ENCODE measurements around the gene TYSND1.
"Not testable (repeated sequence)": the region's sequence is repeated elsewhere in the genome, so short reads cannot be mapped to it uniquely, and the experiment has no call there.

The TYSND1 gene, protein sequence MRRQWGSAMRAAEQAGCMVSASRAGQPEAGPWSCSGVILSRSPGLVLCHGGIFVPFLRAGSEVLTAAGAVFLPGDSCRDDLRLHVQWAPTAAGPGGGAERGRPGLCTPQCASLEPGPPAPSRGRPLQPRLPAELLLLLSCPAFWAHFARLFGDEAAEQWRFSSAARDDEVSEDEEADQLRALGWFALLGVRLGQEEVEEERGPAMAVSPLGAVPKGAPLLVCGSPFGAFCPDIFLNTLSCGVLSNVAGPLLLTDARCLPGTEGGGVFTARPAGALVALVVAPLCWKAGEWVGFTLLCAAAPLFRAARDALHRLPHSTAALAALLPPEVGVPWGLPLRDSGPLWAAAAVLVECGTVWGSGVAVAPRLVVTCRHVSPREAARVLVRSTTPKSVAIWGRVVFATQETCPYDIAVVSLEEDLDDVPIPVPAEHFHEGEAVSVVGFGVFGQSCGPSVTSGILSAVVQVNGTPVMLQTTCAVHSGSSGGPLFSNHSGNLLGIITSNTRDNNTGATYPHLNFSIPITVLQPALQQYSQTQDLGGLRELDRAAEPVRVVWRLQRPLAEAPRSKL

DNA sequence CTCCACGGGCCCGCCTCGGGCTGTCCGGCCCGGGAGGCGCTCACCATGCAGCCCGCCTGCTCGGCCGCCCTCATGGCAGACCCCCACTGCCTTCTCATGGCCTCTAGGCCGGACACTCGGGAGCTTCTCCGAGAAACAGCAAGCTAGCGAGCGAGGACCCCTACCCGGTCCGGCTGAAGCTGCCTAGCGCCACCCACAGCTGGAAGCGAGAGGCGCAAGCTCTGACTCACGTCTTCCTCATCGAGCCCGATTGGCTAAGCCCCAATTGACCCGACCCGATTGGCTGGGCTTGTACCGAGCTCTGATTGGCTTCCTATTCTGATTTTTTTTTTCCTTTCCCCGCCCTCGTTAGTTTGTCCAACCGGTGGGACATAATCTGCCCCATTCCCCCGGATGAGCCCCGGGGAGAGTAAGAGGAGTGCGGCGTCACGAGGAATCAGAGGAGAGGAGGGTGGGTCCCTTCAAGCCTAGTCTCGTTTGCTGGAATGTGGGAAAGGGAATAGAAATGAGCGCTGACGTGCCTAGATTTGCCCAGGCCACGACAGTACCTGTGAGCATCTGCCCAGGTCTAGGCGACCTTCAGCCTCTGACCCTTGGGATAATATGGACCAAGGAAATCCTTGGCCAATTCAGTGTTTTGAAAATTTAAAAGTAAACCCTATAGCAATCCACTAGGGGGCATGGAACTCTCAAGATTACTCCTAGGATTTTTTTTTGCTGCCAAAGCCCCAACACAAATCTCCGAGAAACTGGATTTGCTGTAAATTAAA, at the start of gene TYSND1:
TYSND1 (minus strand) TSS at position 212 of the 770 bp plus-strand sequence; CDS start at position 98, 114 bp downstream.
- Histone ChIP-seq H3K4me1 (ENCODE audit: control insufficient read depth, insufficient read depth, low read length) (peaks cover 9% of the 10 kb centered on the region), H3K27me3 (ENCODE audit: control insufficient read depth, insufficient read depth, low read length) (no peaks in the 10 kb centered on the region), H3K36me3 (ENCODE audit: control insufficient read depth, insufficient read depth, low read length) (peaks cover 5% of the 10 kb centered on the region)

DNA sequence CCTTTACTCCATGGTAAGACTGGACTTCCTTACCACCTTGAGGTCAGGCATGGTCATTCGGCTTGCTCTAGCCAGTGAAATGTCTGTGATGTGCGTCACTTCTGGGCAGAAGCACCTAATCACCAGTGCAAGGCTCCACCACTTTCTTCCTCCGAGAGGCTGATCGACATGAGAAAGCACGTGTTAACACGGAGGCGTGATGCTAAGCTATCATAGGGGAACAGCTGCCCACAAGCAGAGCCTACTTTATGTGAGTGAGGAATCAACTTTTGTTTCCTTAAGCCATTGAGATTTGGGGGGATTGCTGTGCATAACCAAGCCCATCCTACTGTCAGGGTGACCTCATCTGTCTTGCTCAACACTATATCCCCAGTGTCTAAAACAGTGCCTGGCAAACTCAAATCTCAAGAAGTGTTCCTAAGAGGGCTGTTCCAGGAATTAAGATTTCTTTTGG, 46.9 kb upstream of the TYSND1 start:
- Histone ChIP-seq H3K27ac (ENCODE audit: low read depth, low read length) (no peak overlapping the region), H3K36me3 (ENCODE audit: control insufficient read depth, insufficient read depth, low read length) (peaks cover 2% of the 10 kb centered on the region), H3K4me1 (ENCODE audit: control insufficient read depth, insufficient read depth, low read length) (no peaks in the 10 kb centered on the region), H3K27me3 (ENCODE audit: control insufficient read depth, insufficient read depth, low read length) (no peaks in the 10 kb centered on the region), H3K9ac (ENCODE audit: low read length) (no peak overlapping the region), H3K4me3 (ENCODE audit: low read length) (no peak overlapping the region)

More for the DNA sequence above, at the start of gene TYSND1:
- Histone ChIP-seq H3K9ac (ENCODE audit: low read length) (peak within 1 kb of the TSS; percentile 57), H3K4me3 (ENCODE audit: low read length) (peak within 1 kb of the TSS; percentile 95), H3K27ac (ENCODE audit: low read depth, low read length) (peak within 1 kb of the TSS; percentile 68)

DNA sequence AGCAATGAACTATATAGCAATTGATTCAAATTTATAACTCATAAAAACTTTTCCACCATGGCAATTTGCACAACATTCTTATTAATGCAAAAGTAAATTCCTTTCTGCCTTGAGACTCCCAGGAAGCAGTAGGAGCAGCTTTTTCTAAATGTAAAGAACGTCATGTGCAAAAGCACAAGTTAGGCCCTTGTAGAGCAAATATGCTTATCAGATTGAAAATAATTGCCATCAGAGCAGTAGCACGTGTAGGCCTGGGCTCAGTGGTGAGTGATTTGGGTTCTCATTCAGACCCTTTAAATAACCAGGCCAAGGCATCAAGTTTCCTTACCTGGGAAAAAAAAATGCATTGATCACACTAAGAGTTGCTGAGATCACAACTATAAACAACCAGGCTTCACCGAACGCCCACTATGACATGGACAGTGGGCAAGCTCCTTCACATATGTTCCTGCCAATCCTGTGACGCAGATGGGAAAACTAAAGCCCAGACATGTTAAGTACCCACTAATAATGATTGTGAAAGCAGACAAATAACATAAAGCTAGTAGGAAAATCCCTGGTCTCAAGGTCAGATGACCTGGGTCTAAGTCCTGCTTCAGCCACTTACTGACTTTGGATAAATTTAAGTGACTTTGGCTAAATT, 45.9 kb upstream of the TYSND1 start:
- Histone ChIP-seq H3K4me1 (ENCODE audit: control insufficient read depth, insufficient read depth, low read length) (no peaks in the 10 kb centered on the region), H3K27ac (ENCODE audit: low read depth, low read length) (no peak overlapping the region), H3K36me3 (ENCODE audit: control insufficient read depth, insufficient read depth, low read length) (no peaks in the 10 kb centered on the region), H3K9ac (ENCODE audit: low read length) (no peak overlapping the region), H3K4me3 (ENCODE audit: low read length) (no peak overlapping the region), H3K27me3 (ENCODE audit: control insufficient read depth, insufficient read depth, low read length) (no peaks in the 10 kb centered on the region)

DNA sequence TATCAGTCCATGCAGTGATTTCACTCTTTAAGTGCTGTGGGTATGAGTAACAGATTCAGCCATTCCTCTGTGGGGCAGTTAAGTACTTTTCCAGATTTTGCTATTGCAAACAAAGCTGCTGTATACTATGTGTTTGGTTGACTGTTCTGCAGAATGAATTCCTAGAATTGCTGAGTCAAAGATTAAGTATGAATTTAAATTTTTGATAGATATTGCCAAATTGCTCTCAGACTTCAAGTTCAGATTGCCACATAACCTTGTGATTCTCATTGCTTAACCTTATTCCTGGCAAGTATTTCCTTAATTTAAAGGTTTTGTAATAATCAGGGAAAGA, 45.4 kb upstream of the TYSND1 start:
- no peak overlapping the region for H3K27ac ChIP-seq (ENCODE audit: low read depth, low read length)
- no peaks in the 10 kb centered on the region for H3K36me3 ChIP-seq (ENCODE audit: control insufficient read depth, insufficient read depth, low read length)
- no peaks in the 10 kb centered on the region for H3K4me1 ChIP-seq (ENCODE audit: control insufficient read depth, insufficient read depth, low read length)
- H3K27me3 ChIP-seq (ENCODE audit: control insufficient read depth, insufficient read depth, low read length), result no peaks in the 10 kb centered on the region
- no peak overlapping the region for H3K9ac ChIP-seq (ENCODE audit: low read length)
- no peak overlapping the region for H3K4me3 ChIP-seq (ENCODE audit: low read length)

DNA sequence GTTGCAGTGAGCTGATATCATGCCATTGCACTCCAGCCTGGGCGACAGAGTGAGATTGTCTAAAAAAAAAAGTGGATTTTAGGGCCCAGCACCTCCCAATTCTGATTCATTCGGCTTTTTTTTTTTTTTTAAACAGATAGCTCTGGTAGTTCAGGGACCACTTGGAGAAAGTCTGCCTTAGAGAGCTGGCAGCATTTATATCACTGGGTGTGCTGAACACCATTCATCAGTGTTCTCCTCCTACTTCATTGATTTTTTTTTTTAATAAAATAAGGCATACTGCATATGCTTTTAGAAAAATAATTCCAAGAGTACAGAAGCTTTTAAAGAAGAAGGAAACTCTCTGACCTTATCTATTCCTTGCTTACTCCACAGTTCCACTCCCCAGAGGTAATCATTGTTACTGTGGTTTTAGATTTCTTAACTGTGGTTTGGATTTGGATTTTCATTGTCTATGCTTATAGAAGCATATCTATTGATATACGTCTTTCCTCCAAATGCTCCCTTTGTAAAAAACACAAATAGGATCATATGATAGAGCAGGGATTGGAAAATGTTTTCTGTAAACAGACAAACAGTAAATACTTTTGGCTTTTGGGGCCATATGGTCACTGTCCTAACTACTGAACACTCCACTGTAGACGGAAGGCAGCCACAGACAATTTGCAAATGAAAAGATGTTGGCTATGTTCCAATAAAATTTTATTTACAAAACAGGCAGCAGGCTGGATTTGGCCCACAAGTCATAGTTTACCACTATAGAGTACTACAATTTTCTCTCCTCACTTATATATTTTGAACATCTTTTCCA, 44.9 kb upstream of the TYSND1 start:
- Histone ChIP-seq H3K4me3 (ENCODE audit: low read length) (no peak overlapping the region), H3K9ac (ENCODE audit: low read length) (no peak overlapping the region), H3K27ac (ENCODE audit: low read depth, low read length) (no peak overlapping the region), H3K27me3 (ENCODE audit: control insufficient read depth, insufficient read depth, low read length) (no peaks in the 10 kb centered on the region), H3K4me1 (ENCODE audit: control insufficient read depth, insufficient read depth, low read length) (no peaks in the 10 kb centered on the region), H3K36me3 (ENCODE audit: control insufficient read depth, insufficient read depth, low read length) (no peaks in the 10 kb centered on the region)

DNA sequence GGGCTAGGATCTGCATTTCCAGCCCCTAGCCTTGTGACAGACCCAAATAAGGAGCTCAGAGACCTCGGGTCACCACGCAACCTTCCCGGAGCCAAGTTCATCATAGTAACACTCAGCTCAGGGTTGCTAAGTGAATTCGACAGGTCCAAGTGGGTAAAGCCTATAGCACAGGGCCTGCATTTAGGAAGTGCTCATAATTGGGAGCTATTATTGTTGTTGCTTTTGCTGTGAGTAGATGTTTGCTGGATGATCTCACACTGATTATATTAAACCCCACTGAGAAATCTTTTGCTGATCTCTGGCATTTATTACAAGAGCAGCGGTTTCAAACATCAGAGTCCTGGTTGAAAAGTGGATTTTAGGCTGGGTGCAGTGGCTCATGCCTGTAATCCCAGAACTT, 44.1 kb upstream of the TYSND1 start:
- Histone ChIP-seq H3K4me1 (ENCODE audit: control insufficient read depth, insufficient read depth, low read length) (no peaks in the 10 kb centered on the region), H3K9ac (ENCODE audit: low read length) (no peak overlapping the region), H3K36me3 (ENCODE audit: control insufficient read depth, insufficient read depth, low read length) (no peaks in the 10 kb centered on the region), H3K4me3 (ENCODE audit: low read length) (no peak overlapping the region), H3K27me3 (ENCODE audit: control insufficient read depth, insufficient read depth, low read length) (no peaks in the 10 kb centered on the region), H3K27ac (ENCODE audit: low read depth, low read length) (no peak overlapping the region)

DNA sequence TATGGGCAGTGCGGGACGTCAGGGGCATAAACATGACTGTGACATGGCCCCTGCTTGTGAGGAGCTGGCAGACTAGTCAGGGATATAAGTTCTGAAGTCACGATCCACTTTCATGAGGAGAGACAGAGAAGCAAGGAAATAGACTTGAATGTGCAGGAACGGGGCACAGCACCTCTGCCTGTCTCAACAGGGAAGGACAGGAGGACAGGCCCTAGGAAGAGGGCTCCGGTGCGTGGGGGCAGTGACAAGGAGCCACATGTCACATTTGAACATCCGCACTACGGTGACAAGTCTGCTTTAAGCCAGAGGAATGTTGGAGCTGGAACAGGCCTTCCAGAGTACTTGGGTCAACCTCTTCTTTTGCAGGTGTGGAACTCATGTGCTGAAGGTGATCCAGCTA, 43.6 kb upstream of the TYSND1 start:
- Histone ChIP-seq H3K4me1 (ENCODE audit: control insufficient read depth, insufficient read depth, low read length) (no peaks in the 10 kb centered on the region), H3K4me3 (ENCODE audit: low read length) (no peak overlapping the region), H3K27me3 (ENCODE audit: control insufficient read depth, insufficient read depth, low read length) (no peaks in the 10 kb centered on the region), H3K27ac (ENCODE audit: low read depth, low read length) (no peak overlapping the region), H3K9ac (ENCODE audit: low read length) (no peak overlapping the region), H3K36me3 (ENCODE audit: control insufficient read depth, insufficient read depth, low read length) (no peaks in the 10 kb centered on the region)

DNA sequence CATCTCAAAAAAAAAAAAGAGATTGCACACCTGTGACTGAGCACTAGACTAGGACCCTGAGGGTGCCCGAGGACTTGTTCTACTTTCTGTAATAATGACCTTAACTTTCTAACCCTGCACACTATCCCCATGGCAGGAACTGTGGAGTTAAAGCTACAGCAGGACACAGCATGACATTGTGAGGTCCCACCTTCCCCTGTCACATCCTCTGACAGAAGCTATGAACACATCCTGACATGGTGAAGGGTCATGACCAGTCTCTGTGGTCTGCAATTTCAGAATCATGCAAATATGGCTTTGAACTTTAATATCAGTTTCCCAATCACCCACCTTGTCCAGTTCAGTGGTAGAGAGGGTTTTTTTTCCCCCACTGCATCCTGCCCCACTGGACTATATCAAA, 42.3 kb upstream of the TYSND1 start:
- H3K4me3 ChIP-seq (ENCODE audit: low read length), result no peak overlapping the region
- no peaks in the 10 kb centered on the region for H3K36me3 ChIP-seq (ENCODE audit: control insufficient read depth, insufficient read depth, low read length)
- no peak overlapping the region for H3K27ac ChIP-seq (ENCODE audit: low read depth, low read length)
- no peak overlapping the region for H3K9ac ChIP-seq (ENCODE audit: low read length)
- H3K27me3 ChIP-seq (ENCODE audit: control insufficient read depth, insufficient read depth, low read length), result no peaks in the 10 kb centered on the region
- no peaks in the 10 kb centered on the region for H3K4me1 ChIP-seq (ENCODE audit: control insufficient read depth, insufficient read depth, low read length)

DNA sequence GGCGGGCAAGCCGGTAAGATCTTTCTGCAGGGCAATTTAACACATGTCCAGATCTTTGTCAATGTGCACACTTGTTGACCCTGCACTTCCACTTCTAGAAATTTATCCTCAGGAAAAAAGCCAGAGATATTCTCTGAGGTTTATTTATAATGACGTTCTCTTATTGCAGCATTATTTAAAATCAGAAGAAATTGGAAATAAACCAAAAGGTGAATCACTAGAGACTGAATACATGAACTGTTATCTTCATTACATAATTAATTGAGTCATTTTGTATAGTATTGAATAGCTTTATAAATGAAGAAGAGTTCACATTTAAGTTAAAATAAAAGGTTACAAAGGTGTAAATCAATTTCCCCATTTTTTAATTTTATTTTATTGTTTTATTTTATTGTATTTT, 40.1 kb upstream of the TYSND1 start:
- H3K27me3 ChIP-seq (ENCODE audit: control insufficient read depth, insufficient read depth, low read length), result no peaks in the 10 kb centered on the region

DNA sequence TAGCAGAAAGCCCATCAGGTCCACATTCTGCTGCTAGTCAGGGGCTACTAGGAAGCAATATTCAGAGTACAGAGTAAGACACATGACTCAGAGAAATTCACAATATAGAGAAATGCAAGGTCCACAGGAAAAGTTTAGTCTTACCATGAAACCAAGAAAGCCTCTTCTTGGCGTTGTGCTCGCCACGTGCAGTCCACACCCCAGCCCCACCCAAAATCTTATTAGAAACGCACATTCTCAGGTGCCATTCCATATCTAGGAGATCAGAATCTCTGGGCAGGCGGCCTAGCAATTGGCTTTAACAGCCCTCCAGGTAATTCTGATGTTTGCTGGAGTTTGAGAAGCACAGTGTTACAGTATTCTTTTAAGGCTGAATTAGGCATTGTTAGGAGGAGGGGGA, 39.6 kb upstream of the TYSND1 start:
- Histone ChIP-seq H3K36me3 (ENCODE audit: control insufficient read depth, insufficient read depth, low read length) (no peaks in the 10 kb centered on the region), H3K4me3 (ENCODE audit: low read length) (no peak overlapping the region), H3K4me1 (ENCODE audit: control insufficient read depth, insufficient read depth, low read length) (no peaks in the 10 kb centered on the region), H3K27me3 (ENCODE audit: control insufficient read depth, insufficient read depth, low read length) (no peaks in the 10 kb centered on the region), H3K27ac (ENCODE audit: low read depth, low read length) (no peak overlapping the region), H3K9ac (ENCODE audit: low read length) (no peak overlapping the region)

More for the DNA sequence above, 40.1 kb upstream of the TYSND1 start:
- Histone ChIP-seq H3K9ac (ENCODE audit: low read length) (no peak overlapping the region), H3K4me3 (ENCODE audit: low read length) (no peak overlapping the region), H3K36me3 (ENCODE audit: control insufficient read depth, insufficient read depth, low read length) (no peaks in the 10 kb centered on the region), H3K27ac (ENCODE audit: low read depth, low read length) (no peak overlapping the region), H3K4me1 (ENCODE audit: control insufficient read depth, insufficient read depth, low read length) (no peaks in the 10 kb centered on the region)

DNA sequence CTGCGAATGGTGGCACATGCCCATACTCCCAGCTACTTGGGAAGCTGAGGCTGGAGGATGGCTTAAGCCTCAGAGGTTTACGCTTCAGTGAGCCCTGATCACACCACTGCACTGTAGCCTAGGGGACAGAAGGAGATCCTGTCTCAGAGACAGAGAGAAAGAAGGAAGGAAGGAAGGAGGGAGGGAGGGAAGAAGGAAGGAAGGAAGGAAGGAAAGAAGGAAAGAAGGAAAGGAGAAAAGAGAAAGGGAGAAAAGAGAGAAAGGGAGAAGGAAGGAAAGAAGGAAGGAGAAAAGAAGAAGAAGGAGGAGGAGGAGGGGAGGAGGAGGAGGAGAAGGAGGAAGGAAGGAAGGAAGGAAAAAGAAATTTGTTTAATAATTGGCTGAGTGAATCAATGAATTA, 36.8 kb upstream of the TYSND1 start:
- no peaks in the 10 kb centered on the region for H3K36me3 ChIP-seq (ENCODE audit: control insufficient read depth, insufficient read depth, low read length)
- H3K27ac ChIP-seq (ENCODE audit: low read depth, low read length), result no peak overlapping the region
- H3K9ac ChIP-seq (ENCODE audit: low read length), result no peak overlapping the region
- H3K4me1 ChIP-seq (ENCODE audit: control insufficient read depth, insufficient read depth, low read length), result no peaks in the 10 kb centered on the region
- H3K4me3 ChIP-seq (ENCODE audit: low read length), result no peak overlapping the region
- H3K27me3 ChIP-seq (ENCODE audit: control insufficient read depth, insufficient read depth, low read length), result no peaks in the 10 kb centered on the region

DNA sequence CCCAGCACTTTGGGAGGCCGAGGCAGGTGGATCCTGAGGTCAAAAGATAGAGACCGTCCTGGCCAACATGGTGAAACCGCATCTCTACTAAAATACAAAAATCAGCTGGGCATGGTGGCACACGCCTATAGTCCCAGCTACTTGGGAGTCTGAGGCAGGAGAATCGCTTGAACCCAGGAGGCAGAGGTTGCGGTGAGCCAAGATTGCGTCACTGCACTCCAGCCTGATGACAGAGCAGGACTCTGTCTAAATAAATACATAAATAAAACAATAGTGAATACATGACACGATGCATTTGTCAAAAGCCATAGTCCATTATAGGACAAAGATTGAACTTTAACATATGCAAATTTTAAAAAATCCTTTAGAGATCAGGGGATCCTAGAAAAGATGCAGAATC, 32.7 kb upstream of the TYSND1 start:
- H3K36me3 ChIP-seq (ENCODE audit: control insufficient read depth, insufficient read depth, low read length); H3K4me3 ChIP-seq (ENCODE audit: low read length); H3K27me3 ChIP-seq (ENCODE audit: control insufficient read depth, insufficient read depth, low read length); H3K4me1 ChIP-seq (ENCODE audit: control insufficient read depth, insufficient read depth, low read length); H3K9ac ChIP-seq (ENCODE audit: low read length); H3K27ac ChIP-seq (ENCODE audit: low read depth, low read length): not testable (repeated sequence)

Data from rectal smooth muscle tissue (tissue), 1 donor.